HG02642 (cell line): ENCODE data around the gene GABBR2.
"Not testable (repeated sequence)": the region's sequence is repeated elsewhere in the genome, so short reads cannot be mapped to it uniquely, and the experiment has no call there.

ENCODE experiments used
- ATAC-seq: cut with Tn5 transposase; IDR thresholded peaks from one replicate; pipeline ENCODE4 v1.9.1; 2021; ENCODE audit warnings: mild to moderate bottlenecking; ENCODE audit not compliant: unreplicated experiment, poor library complexity

Gene GABBR2

DNA sequence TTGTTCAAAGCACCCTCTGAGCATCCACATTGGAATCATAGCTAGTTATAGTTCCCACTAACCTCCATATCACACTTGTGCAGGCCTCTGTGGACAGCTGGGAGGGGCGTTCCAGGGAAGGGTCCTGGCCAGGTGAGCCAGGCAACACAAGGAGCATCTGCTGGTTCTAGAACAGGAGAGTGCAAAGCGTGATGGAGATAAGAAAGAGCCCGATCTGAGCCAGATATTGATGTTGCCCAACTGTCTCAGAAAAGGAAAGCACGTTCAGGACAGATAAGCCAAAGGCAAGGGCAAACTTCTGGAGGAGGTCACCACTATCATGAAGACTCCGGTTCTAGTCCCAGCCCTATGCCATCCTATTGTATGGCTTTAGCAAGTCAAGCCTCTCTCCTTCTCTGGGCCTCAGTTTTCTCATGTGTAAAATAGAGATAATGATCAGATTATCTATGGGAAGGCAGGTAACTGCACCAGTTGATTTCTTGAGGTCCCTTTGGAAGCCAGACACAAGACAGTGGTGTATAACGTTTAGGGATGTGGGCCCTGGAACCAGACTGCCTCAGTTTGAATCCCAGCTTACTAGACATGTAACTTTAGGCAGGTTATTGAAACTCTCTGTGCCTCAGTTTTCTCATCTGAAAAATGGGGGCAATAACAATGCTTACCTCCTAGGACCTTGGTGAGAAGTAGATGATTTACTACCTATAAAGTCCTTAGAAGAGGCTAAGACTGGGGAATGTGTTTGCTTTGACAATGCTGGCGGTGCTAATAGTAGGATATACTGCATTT lies 19.8 kb downstream of the GABBR2 start:
- no peak for ATAC-seq

DNA sequence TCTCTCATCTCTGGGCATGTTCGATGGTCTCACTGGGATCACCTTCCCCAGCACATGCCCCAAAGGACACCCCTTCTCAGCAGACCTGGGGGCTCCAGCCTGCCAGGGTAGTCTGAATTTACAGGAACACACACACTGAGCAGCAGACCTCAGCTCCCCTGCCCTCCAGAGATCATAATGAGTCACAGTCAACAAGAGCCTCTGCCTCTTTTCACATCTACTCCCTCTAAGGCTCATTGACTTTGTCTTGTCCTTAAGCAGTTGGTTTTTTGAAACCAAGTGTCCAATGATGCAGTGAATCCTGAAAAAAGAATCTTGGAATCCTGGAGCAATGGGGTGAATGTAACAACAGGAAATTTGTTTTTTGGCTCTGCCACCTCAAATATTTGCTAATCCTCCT lies 20.8 kb downstream of the GABBR2 start:
- ATAC-seq: no peak

DNA sequence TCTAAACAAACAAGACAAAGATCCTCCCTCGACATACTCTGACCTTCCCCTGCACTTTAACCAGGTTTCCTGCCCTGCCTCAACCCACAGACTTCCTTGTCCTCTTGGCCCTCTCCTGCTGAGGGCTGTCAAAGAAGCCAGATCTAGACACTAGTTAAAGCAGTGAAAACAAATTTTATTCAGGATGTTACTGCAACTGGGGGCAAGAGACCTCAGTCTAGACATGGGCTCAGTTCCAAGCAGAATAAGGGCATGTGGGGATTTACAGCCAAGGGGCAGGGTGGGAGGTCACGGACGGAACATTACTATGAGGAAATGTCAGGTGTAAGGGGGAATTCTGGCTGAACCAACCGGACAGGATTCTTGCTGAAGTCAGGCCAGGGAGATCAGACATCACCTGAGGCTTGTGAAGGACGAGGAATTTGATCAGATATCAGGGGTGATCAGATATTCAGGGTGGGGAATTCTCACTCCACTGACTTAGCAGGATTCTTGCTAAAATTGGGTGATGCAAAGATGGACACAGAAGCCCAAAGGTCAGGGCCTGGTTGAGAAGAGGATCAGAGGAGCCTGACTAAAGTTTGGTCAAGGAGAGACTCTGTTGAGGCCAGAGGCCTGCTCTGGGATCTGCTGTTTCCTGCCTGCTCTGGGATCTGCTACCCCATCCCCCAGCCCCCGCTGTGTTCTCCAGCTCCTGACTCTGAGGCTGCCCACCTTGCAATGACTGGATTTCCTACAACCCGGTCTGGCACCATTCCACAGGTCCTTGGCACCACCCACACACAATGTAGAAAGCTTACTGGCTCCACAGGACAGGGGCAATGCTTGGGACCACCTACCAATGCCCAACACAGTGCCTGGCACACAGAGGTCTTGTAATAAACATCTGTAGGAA lies 21.5 kb downstream of the GABBR2 start:
- ATAC-seq: no peak

DNA sequence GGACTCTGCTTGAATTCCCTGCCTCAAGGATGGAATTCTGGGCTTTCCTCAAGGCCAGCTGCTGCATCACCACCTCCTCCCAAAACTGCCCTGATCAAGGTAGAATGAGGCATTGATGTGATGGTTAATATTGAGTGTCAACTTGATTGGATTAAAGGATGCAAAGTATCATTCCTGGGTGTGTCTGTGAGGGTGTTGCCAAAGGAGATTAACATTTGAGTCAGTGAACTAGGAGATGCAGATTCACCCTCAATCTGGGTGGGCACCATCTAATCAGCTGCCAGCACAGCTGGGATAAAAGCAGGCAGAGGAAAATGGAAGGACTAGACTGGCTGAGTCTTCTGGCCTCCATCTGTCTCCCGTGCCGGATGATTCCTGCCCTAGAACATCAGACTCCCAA lies 23.9 kb downstream of the GABBR2 start:
- ATAC-seq: not testable (repeated sequence)

DNA sequence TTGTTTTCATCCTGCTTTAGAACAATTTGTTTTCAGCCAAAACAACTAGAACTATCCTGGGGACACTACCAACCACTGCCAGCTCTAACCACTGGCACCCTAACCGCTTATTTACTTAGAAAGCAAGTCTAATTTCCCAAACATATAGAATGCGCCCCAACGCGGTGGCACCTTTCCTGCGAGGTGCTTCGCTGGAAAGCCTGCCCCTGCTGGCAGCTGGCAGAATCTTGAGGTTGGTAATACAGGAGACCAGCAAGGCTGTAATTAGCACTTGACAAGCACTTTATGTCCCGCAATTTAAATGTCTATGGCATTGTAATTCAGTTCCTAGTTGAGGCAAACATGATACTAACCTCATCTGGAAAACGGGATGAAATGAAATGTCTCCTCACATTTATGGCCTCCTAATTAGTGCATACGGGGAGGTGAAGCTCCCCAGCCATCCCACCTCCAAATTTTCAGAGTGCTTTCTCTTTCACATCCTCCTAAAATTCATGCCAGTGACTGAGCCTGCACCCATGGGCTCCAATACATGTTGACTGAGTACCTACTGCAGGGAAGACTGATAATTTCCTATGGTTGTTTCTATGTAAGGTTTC lies 30.4 kb downstream of the GABBR2 start:
- ATAC-seq: no peak

DNA sequence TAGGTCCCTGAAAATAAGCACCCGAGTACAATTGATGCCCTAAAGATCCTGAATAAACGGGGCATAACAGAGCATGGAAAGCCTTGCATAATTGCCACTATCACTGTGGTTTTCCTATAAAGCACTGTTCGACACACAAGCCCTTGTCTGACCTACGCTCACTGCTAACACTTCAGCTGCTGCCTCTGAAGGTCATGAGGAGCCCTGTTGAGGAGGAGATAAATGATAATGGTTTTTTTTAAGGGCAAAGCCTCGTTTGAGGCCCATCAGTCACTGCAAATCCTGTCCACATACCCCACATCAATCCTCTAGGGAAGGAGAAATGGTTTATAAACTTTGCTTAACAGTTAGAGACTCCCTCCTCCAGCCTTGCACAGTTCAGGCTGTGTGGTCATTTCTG lies 35.1 kb downstream of the GABBR2 start:
- ATAC-seq: no peak

DNA sequence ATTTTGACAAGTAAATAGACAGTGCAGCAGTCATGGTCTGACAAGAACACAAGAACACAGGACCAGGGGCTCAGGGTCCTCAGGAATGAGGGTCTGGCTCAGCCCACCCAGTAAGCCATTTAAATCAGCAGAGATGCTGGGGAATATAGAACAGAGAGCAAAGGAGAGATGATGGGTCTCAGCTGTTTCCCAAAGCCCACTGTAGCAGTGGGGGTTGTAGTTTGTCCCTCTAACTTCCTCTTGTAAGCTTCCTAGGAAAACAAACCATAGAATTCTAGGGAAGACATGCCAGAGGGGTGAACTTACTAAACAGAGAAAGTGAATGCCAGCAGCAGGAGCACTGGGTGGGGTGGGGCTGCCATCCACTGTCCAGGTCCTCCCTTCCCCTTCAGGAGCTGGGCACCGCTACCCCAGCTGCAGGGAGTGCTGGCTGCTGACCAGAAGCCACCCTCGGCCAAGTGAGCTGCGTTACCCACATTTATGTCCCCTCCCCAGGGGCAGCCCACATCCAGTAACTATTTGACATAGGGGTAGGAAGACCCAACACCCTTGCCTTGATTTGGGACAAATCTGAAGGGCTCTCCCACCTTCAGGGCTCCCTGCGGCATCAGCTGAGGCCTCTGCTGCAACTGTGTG lies 41.6 kb downstream of the GABBR2 start:
- ATAC-seq: no peak

DNA sequence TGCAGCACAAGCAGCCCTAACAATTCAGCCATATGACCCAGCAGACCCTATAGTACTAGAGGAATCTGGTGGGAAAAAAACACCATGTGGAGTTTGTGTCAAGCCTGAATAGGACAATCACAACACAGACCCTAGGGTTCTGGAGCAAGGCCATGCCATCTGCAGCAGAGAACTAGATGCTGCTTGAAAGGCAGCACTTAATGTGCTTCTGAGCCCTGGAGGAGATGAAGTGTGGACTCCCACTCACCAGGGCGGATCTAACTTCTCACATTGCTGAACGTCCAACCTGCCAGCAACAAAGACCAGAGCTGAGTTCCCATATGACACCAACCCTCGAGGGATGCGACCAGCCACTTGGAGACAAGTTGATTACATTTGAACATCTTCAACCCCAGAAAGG lies 43.2 kb downstream of the GABBR2 start:
- ATAC-seq: no peak

DNA sequence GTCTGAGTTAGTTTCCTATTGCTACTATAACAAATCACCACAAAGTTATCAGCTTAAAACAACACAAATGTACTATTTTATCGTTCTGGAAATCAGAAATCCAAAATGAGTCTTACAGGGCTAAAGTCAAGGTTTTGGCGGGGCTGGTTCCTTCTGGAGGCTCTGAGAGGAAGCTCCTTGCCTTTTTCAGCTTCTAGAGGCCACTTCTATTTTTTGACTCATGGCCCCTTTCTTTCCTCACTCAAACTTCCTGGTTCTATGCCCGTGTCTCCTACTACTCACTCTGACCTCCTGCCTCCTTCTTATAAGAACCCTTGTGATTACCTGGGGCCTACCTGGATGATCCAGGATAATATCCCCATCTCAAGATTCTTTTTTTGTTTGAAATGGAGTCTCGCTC lies 48.2 kb downstream of the GABBR2 start:
- no peak for ATAC-seq

DNA sequence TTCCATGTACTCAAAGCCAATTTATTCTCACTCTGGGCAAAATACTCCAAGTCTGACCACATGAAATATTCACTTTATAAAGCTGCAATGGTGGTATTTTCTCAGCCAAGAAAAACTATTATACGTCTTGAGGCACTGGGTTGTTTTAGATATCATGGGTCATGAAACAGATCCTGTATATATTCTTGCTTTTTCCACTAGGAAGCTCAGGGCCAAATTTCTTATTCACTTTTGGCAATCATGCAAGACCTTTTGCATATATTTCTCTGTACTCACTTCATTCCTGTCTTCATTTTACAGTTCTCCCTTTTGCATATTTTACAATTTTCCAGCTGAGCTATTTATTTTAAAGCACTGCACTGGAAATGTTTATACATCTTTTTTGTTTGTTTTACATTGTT lies 49.8 kb downstream of the GABBR2 start:
- no peak for ATAC-seq

DNA sequence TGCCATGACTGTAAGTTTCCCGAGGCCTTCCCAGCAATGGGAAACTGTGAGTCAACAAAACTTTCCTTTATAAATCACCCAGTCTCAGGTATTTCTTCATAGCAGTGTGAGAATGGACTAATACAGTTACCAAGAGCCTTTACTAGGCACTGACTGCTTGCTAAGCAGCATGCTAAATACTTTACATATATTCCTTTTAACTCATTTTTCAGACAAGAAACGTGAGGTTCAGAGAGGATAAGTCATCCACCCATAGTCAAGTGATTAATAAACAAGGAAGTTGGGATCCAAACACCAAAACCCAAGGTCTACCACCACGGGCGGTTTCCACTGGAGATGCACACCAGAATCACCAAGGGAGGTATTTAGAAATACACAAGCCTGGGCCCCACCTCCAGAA lies 50.8 kb downstream of the GABBR2 start:
- no peak for ATAC-seq

DNA sequence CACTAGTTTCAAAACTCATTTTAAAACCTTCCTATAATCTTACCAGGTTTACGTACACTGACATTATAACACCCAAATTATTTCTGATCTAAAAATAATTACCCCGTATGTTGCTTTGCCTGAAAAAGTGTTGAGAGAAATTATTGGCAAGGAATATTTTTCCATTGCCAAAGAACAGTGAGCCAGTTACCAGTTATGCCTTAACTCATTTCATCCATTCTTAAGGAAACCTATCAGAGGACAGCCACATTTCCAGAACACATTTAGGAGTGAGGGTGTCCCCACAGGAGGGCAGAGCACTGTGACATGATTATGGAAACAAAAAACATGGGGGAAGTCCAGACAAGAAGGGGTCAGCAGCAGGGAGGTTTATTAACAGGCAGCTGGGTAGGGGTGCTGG lies 52.2 kb downstream of the GABBR2 start:
- no peak for ATAC-seq

DNA sequence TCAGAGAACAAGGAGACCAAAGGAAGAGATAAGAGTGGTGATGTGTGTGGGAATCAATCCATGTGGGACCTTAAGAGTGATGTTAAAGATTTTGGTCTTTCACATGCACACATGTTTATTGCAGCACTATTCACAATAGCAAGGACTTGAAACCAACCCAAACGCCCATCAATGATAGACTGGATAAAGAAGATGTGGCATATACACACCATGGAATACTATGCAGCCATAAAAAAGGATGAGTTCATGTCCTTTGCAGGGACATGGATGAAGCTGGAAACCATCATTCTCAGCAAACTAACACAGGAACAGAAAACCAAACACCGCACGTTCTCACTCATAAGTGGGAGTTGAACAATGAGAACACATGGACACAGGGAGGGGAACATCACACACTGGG lies 53.3 kb downstream of the GABBR2 start:
- not testable (repeated sequence) for ATAC-seq

DNA sequence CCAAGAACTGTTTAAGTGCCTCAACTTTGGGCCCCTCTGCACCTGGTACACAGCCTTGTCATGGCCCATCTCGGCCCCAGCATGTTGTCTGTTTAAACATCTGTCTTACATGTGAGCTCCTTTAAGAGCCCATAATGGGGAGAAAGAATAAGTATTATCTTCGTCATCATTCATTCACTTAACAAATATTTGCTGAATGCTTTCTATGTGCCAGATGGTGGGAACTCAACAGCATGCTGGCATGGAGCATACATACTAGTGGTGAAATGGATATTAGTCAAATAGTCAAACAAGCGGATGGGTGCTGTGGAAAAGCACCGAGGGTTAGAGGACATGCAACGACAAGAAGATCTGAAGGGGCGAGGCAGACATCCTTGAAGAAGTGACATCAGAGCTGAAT lies 54.5 kb downstream of the GABBR2 start:
- ATAC-seq: no peak

DNA sequence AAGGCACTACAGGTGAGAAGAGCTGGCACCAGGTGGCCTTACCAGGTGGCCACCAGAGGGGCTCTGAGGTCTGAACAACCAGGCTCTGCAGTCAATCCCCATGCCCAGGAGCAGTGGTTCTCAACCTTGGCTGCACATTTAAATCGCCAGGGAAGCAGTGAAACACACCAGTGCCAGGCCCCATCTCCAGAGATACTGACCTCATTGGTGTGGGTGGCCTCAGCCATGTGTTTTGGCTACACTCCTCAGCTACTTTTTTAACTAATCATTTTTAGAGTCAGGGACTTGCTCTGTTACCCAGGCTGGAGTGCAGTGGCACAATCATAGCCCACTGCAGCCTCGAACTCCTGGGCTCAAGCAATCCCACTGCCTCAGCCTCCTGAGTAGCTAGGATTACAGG lies 56.0 kb downstream of the GABBR2 start:
- no peak for ATAC-seq

DNA sequence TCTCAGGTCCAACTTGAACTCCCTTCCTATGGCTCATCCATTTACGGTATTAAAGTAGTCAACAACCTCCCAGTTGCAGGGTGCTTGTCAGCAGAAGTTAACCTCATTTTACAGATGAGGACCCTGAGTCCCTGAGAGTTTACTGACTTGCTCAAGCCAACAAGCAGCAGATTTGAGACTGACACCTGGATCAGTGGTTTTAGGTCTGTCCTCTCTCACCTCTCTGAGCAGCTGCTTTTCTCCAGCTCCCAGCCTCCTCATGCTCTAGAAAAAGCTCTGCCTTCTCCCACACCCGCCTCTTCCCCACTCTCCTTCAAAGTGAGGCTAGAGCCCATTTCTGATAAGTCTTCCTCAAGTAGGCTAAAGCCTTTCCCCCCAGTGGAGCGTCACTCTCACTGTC lies 56.4 kb downstream of the GABBR2 start:
- no peak for ATAC-seq

DNA sequence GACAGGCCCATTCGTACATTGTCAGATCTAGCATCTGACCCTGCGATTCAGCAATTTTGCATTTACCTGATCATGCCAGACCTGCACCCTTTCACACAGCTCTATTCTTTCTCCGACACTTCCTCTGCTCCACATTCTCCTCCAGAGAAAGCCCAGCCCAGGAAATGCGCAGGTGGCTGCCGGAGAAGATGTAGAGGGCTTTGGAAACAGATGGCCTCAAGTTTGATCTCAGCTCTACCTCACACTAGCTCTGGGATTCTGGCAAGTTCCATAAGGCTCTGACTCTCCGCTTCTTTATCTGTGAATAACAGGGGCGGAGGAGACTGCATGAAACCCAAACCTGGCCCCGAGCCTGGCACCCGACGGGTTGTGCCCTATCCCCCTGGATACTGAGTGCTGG lies 61.5 kb downstream of the GABBR2 start:
- no peak for ATAC-seq

DNA sequence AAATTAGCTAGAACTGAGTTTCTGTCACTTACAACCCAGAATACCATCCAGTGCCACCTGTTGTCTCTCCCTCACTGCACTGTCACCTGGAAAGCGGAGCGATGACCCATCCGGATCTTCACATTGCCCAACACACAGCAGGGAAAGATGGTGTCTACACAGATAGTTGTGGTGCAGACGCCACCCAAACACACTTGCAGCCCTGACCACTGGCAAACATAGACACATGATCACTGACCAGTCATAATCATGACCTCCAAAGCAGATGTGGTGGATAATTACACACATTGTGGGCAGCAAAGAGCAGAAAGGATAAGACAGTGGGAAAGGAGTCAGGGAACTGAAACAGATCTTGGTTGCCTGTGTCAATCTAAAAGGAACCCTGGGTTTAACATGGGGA lies 64.7 kb downstream of the GABBR2 start:
- ATAC-seq: no peak

DNA sequence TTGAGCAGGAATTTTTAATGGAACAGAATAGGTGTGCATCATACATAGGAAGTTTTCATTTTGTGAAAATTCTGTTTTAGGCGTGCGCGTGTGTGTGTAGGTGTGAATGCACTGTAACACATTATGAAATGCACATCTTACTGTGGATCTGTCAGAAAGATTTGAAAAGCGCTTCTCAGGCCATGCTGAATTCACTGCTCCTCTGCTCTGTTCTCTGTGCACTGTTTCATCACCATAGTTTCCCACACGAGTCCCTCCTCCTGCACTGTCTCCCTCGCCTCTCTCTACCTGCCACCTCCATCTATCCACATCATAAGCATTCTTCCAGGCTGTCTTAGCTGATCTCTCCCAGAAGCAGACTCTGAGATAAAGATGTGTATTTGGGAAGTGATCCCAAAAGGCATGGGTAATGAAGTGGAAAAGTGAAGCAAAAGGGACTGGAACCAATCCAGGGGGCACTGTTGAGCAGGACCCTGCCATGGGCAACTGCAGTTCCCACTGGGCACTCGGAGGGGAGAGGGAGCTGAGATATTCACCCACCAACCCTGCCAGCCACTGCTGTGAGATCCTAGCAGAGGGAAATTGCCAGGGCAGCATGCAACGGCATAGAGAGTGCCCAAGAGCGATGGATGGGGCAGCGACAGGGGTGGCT lies 65.9 kb downstream of the GABBR2 start:
- no peak for ATAC-seq

DNA sequence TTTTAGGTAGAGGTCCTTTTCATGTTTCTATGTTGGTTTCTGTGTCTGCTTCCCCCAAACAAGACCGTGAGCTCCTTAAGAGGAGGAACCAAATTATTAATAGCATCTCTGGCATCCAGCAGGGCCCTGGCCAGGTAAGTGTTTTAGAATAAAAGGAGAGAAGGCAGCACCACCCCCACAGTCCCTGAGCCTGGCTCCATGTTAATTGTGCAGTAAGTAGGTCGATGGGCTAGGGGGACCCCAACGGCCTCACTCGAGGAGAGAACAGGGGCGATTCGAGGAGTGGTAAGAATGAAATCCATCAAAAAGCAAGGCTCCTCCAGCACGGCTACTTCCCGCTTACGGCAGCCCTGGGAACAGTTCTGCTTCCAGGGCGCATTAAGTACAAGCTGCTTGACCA lies 67.0 kb downstream of the GABBR2 start:
- ATAC-seq: no peak
